Measurements from ENCODE around the gene ZNF593OS.

The ZNF593OS gene

DNA sequence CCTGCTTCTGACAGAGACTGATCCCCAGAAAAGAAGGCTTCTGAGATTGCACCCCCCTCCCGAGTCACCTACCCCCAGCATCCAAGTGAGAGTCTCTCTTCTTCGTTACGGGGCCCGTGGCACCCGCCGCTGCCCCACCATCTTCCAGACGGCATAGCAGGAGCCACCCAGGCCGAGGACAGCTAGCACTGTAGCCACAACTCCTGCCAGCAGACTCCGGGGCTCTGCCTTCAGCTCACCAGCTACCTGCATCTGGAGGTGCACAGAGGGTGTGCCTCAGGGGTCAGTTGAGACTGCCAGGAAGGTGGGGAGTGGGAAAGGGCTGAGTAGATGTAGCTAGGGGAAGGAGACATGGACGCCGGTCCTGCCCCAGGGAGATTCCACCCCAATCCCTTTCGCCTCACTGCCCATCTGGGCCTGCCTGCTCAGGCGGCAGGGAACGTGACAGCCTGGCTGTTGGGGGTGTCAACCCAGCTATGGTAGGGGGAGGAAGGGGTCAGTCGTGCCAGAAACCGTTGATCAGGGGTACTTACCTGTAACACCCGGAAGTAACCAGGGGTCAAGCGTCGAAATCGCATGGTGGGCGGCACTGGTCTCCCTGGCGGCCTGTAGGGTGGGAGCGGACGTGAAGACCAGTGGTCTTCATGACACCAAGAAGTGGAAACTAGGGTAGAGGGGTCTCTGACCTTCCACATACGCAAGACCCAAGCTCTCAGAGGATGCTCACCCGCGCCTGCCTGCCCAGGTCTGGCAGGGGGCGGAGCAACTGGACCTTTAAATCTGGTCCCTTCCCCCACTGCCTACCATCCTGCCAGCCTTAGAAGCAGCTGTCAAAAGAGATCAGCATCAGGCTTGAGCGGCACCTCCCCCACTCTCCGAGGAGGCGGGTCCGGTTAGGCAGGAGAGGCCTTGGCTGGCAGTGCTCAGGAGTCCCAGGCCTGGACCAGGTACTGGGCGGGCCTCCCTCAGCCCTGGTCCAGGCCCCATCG, at the start of gene ZNF593OS:
Gene ZNF593OS, minus strand, starts transcription at position 749 of the 989 bp plus-strand sequence. Its CDS starts 171 bp downstream, at position 578.
- no peak for DNase-seq

DNA sequence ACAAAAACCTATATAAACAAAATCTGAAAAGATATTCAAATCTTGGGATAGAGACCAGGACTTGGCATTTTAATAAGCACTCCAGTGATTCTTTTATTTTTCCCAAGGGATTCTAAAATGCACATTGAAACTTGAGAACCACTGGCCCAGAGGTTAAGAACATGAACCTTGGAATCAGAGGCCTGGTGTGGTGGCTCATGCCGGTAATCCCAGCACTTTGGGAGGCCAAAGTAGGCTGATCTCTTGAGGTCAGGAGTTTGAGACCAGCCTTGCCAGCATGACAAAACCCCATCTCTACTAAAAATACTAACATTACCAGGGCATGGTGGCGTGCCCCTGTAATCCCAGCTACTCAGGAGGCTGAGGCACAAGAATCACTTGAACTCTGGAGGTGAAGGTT, 49.5 kb upstream of the ZNF593OS start:
- no peak for DNase-seq

GRCh38 chr1:26220199-26220912, 48.7 kb upstream of the ZNF593OS start:
- no peak for DNase-seq

DNA sequence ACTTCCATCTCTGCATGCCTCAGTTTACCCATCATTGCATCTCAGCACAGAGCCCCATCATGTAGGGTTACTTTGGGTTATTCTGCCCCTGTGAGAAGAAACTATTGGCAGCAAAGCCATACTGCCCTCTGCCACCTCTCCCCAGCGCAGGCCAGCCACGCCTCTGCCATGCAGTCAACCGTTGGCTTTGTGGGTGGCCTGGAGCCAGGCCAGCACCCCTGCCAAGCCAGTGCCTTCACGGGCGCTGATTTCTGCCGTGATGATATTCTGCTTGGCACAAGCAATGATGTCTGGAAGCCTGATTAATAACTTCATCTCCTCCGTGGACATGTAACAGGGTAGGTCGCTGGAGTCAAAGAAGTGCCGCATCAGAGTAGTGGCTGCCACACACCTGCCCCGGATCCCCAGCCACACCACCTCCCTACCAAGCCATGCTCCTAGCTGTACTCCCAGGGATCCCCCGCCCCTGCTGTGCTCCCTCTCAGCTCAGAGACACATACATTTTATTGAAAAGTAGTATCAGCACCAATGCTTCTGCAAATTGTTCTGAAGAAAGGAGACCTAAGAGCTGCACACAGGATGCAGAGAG, 47.4 kb upstream of the ZNF593OS start:
- no peak for DNase-seq

- no peak for DNase-seq
Observed at GRCh38 chr1:26215246-26215645, 43.6 kb upstream of the ZNF593OS start.

DNA sequence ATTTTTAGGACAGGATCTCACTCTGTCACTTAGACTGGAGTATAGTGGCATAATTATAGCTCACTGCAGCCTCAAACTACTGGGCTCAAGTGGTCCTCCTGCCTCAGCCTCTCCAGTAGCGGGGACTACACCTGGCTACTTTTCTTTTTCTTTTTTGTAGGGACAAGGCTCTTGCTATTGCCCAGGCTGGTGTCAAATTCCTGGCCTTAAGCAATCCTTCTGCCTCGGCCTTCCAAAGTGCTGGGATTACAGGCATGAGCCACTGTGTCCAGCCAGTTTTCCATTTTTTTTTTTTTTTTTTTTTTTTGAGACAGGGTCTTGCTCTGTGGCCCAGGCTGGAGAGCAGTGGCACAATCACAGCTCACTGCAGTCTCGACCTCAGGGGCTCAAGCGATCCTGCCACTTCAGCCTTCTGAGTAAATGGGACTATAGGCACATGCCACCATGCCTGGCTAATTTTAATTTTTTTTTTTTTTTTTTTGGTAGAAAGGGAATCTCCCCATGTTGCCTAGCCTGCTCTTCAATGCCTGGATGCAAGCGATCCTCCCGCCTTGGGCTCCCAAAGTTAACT, 41.8 kb upstream of the ZNF593OS start:
- no peak for DNase-seq

- DNase-seq: no peak
Observed at GRCh38 chr1:26212726-26213125, 41.1 kb upstream of the ZNF593OS start.

DNA sequence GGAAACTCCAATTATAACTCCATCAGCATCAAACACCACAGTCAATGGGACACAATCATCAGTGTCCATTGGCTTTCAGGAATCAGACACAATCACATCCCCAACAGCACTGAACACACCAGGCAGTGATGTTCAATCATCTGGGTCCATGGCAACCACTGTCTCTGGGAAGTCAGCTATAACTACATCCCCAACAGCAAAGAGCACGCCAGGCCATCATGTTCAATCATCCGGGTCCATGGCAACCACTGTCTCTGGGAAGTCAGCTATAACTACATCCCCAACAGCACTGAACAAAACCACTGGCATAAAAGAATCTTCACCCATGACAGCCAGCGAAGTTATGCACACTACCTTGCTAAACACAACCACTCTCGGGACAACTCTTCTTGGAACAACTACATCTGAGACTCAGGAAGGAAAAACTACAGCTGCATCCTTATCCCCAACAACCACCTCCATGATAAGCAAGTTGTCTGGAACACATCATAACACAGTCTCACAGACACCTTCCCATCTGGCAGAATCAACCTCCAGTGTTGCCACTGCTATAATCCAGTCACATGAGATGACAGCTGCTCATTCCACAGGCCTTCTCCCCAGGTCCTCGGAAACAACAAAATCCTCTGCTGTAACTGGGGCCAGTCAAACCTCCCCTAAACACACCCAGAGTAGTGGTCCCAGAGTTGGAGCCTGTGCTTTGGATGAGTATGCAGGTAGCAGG, 38.7 kb upstream of the ZNF593OS start:
- DNase-seq: no peak

GRCh38 chr1:26203642-26204318, 32.1 kb upstream of the ZNF593OS start:
- no peak for DNase-seq

DNA sequence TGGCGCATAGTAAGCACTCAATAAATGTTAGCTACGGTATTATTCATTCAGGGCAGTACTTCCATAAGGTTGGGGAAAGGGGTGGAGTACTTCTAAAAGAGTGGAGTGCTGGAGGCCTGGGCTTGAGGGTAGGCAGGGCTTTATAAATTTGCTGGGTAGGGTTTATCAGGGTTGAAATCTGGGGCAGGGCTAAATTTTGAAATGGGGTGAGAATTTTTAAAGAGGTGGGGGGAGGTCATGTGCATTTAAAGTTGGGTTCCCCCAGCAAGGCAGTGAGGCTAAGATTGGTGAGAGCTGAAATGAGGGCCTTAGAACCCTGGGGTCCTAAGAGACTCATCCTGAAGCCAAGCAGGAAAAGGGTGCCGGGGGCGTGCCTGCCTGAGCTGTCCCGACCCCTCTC, 28.8 kb upstream of the ZNF593OS start:
- DNase-seq: no peak

- no peak for DNase-seq
Observed at GRCh38 chr1:26197813-26198212, 26.2 kb upstream of the ZNF593OS start.

DNA sequence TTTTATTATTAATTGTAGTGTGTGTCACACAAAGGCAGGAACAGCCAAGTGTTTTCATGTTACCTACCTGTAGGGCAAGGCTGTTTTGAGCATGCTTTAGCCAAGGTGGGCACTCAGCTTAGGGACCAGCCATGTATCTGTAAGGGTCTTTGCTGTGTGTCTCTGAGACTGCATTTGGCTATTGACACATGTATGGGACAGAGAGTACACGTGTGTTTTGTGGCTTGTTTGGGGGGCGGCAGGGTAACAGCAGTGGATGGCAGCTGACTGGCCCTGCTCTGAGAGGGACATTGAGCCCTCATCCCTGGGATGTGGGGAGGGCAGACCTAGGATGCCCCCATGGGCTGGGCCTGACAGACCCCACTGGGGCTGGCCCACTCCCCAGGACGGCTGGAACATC, 25.7 kb upstream of the ZNF593OS start:
- DNase-seq: no peak

GRCh38 chr1:26195805-26196204, 24.2 kb upstream of the ZNF593OS start:
- DNase-seq: no peak

GRCh38 chr1:26191739-26192138, 20.1 kb upstream of the ZNF593OS start:
- DNase-seq: no peak

GRCh38 chr1:26190373-26190987, 18.8 kb upstream of the ZNF593OS start, which contains the start of gene CATSPER4:
TSS of gene CATSPER4 (plus strand) at chr1:26190602. CDS start at chr1:26190628, 26 bp downstream.
- no peak for DNase-seq

- no peak for DNase-seq
Observed at GRCh38 chr1:26189751-26190275, 18.2 kb upstream of the ZNF593OS start.

- DNase-seq: no peak
Observed at GRCh38 chr1:26189331-26189730, 17.7 kb upstream of the ZNF593OS start.

GRCh38 chr1:26188477-26188876, 16.8 kb upstream of the ZNF593OS start:
- DNase-seq: no peak

DNA sequence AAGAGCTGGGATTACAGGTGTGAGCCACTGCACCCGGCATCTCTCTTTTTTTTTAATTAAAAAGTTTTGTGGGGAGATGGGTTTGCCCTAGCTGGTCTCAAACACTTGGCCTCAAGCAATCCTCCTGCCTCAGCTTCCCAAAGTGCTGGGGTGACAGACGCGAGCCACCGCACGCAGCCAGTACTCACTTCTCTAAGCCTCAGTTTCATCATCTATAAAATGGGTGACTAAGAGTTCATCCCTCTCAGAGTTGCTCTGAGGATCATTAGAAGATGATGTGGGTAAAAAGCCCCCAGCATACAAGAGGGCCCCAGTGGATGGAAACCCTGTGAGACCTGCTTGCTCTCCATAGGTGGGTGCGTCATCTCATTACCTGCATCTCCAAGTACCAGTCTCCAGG, 16.2 kb upstream of the ZNF593OS start:
- no peak for DNase-seq

GRCh38 chr1:26184883-26185282, 13.3 kb upstream of the ZNF593OS start:
- DNase-seq: no peak

DNA sequence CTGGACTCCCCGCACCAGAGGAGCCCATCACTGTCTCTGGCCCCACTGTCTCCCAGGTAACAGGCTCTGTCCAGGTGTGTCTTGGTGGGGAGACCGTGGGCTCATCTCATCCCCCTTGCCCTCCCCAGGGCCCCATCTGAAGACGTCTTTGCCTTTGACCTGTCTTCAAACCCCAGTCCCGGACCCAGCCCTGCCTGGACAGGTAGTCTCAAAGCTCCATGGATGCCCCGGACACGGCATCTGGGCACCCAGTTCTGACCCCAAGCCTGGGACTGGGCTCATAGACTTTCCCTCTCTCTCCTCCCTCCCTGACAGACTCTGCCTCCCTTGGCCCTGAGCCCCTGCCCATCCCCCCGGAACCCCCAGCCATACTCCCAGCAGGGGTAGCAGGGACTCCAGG, 12.5 kb upstream of the ZNF593OS start:
- no peak for DNase-seq

Measured in activated naive CD4-positive, alpha-beta T cell (primary cell).